Loucy (cell line): ENCODE measurements around the gene HECA.

ENCODE experiments used
- H2AFZ ChIP-seq: fragments of 200-600 bp; sonication (generic); 2 replicates; pipeline ENCODE4 v1.6.0; 2016; ENCODE audit warnings: antibody characterized with exemption, mild to moderate bottlenecking, low read length, moderate library complexity
- H3F3A ChIP-seq: fragments of 200-600 bp; 2 replicates; pipeline ENCODE4 v1.6.0; 2016; ENCODE audit warnings: antibody characterized with exemption, low read depth, mild to moderate bottlenecking
- H3K27me3 ChIP-seq: fragments of 200-600 bp; sonication (generic); 2 replicates; pipeline ENCODE4 v1.6.1; 2014; ENCODE audit warnings: low read length, mild to moderate bottlenecking; ENCODE audit not compliant: insufficient read depth, poor library complexity, severe bottlenecking
- H3K36me3 ChIP-seq: fragments of 200-600 bp; sonication (generic); 2 replicates; pipeline ENCODE4 v1.6.1; 2016; ENCODE audit warnings: low read length; ENCODE audit not compliant: insufficient read depth
- H3K4me1 ChIP-seq: fragments of 200-600 bp; sonication (generic); 2 replicates; pipeline ENCODE4 v1.5.1; 2014; ENCODE audit warnings: low read length, mild to moderate bottlenecking; ENCODE audit not compliant: insufficient read depth, poor library complexity, severe bottlenecking
- H3K4me2 ChIP-seq: fragments of 200-600 bp; sonication (generic); 2 replicates; pipeline ENCODE4 v1.6.0; 2014; ENCODE audit warnings: antibody characterized with exemption, low read length, low read depth, mild to moderate bottlenecking; ENCODE audit not compliant: poor library complexity, severe bottlenecking
- H3K4me3 ChIP-seq: fragments of 200-600 bp; sonication (generic); 2 replicates; pipeline ENCODE4 v1.5.1; 2014; ENCODE audit warnings: low read length, mild to moderate bottlenecking, mixed read lengths; ENCODE audit not compliant: poor library complexity, severe bottlenecking
- H3K79me2 ChIP-seq: fragments of 200-600 bp; sonication (generic); 2 replicates; pipeline ENCODE4 v1.6.1; 2014; ENCODE audit warnings: low read length; ENCODE audit not compliant: insufficient read depth
- H3K9ac ChIP-seq: fragments of 200-600 bp; sonication (generic); 2 replicates; pipeline ENCODE4 v1.6.0; 2014; ENCODE audit warnings: mild to moderate bottlenecking, low read depth, low read length, moderate library complexity; ENCODE audit not compliant: poor library complexity, severe bottlenecking
- H3K9me2 ChIP-seq: fragments of 200-600 bp; sonication (generic); replicated peaks from 2 replicates; pipeline ENCODE4 v1.6.1; 2016; ENCODE audit warnings: low read depth, low read length, mixed read lengths
- H3K9me3 ChIP-seq: fragments of 200-600 bp; sonication (generic); 2 replicates; pipeline ENCODE4 v1.6.1; 2014; ENCODE audit warnings: mild to moderate bottlenecking, antibody characterized with exemption, low read length, low read depth; ENCODE audit not compliant: insufficient read depth
- H4K20me1 ChIP-seq: fragments of 200-600 bp; sonication (generic); 2 replicates; pipeline ENCODE4 v1.6.0; 2014; ENCODE audit warnings: antibody characterized with exemption, low read length, mild to moderate bottlenecking; ENCODE audit not compliant: insufficient read depth, poor library complexity, severe bottlenecking
- EZH2phosphoT487 ChIP-seq: fragments of 200-600 bp; IDR thresholded peaks from 2 replicates; pipeline ENCODE4 v1.6.1; 2018; ENCODE audit warnings: antibody characterized with exemption, mild to moderate bottlenecking, moderate library complexity, borderline replicate concordance
- TF ChIP-seq, protein P1 (sequence below): fragments of 200-600 bp; sonication (generic); conservative IDR thresholded peaks from 2 replicates; pipeline ENCODE4 v1.5.1; 2014; ENCODE audit warnings: mild to moderate bottlenecking, antibody characterized with exemption, low read length

The HECA gene

DNA sequence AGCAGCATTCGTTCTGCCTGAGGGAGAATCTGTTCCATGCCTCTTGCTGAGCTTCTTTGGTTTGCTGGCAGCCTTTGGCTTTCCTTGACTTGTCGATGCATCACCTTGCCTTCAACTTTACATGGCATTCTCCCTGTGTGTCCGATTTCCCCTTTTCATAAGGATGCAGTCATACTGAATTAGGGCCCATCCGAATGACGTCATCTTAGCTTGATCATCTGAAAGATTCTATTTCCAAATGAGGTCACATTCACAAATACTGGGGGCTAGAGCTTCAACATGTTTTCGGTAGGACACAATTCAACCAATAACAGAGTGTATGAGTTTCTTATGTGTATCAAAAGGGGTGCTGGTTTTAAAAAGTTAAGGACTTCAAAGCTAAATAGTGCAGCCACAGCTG, 27.8 kb upstream of the HECA start:
- Histone ChIP-seq H3K27me3 (no peaks in the 10 kb centered on the region), H3K9me3 (no peaks in the 10 kb centered on the region), H3F3A (no peaks in the 10 kb centered on the region), H3K4me1 (no peaks in the 10 kb centered on the region), H4K20me1 (no peaks in the 10 kb centered on the region), H3K4me2 (no peak overlapping the region), H3K36me3 (no peaks in the 10 kb centered on the region), H3K79me2 (no peaks in the 10 kb centered on the region), H3K9me2 (no peaks in the 10 kb centered on the region), H2AFZ (no peak overlapping the region), H3K9ac (no peak overlapping the region), H3K4me3 (no peak overlapping the region)
- TF ChIP-seq EZH2phosphoT487 = no peak
- TF ChIP-seq, protein P1, sequence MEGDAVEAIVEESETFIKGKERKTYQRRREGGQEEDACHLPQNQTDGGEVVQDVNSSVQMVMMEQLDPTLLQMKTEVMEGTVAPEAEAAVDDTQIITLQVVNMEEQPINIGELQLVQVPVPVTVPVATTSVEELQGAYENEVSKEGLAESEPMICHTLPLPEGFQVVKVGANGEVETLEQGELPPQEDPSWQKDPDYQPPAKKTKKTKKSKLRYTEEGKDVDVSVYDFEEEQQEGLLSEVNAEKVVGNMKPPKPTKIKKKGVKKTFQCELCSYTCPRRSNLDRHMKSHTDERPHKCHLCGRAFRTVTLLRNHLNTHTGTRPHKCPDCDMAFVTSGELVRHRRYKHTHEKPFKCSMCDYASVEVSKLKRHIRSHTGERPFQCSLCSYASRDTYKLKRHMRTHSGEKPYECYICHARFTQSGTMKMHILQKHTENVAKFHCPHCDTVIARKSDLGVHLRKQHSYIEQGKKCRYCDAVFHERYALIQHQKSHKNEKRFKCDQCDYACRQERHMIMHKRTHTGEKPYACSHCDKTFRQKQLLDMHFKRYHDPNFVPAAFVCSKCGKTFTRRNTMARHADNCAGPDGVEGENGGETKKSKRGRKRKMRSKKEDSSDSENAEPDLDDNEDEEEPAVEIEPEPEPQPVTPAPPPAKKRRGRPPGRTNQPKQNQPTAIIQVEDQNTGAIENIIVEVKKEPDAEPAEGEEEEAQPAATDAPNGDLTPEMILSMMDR = no peak

DNA sequence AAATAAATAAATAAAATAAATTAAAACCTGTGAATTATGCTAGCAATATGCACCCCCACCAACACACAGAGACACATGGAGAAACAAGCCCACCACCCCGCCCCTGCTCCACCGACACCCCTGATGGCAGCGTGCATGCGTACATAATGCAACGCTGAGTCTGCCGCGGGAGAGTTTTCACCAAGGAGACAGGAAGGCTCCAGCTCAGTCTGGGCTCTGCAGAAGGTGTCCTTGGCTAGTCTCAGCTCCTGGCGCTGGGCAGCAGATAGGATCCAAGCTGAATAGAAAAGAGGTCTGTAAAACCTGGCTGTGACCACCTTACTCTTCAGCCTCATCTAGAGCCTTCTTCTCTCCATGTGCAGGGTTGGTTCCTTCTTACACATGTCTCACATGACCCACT, 26.5 kb upstream of the HECA start:
- H3K4me2 ChIP-seq = no peak overlapping the region
- no peak overlapping the region for H2AFZ ChIP-seq
- no peaks in the 10 kb centered on the region for H3F3A ChIP-seq
- H3K9me3 ChIP-seq = no peaks in the 10 kb centered on the region
- no peaks in the 10 kb centered on the region for H3K79me2 ChIP-seq
- H3K4me1 ChIP-seq = peaks cover 11% of the 10 kb centered on the region
- no peaks in the 10 kb centered on the region for H3K9me2 ChIP-seq
- no peaks in the 10 kb centered on the region for H3K27me3 ChIP-seq
- H3K36me3 ChIP-seq = no peaks in the 10 kb centered on the region
- no peak overlapping the region for H3K4me3 ChIP-seq
- H3K9ac ChIP-seq = no peak overlapping the region
- TF ChIP-seq EZH2phosphoT487 = no peak
- H4K20me1 ChIP-seq = no peaks in the 10 kb centered on the region

DNA sequence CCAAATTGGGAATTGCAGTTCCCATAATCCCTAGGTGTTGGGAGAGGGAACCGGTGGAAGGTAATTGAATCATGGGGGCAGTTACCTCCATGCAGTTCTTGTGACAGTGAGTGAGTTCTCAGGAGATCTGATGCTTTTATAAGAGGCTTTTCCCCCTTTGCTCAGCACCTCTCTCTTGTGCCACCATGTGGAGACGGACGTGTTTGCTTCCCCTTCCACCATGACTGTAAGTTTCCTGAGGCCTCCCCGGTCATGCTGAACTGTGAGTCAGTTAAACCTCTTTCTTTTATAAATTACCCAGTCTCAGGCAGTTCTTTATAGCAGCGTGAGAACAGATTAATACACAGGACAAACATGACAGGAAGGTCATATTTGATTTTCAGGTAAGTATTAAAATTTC, 25.3 kb upstream of the HECA start:
- Histone ChIP-seq H3K9ac (no peak overlapping the region), H3K9me2 (no peaks in the 10 kb centered on the region), H3K4me3 (no peak overlapping the region), H2AFZ (no peak overlapping the region), H3K79me2 (no peaks in the 10 kb centered on the region), H3K27me3 (no peaks in the 10 kb centered on the region), H3F3A (no peaks in the 10 kb centered on the region), H3K9me3 (no peaks in the 10 kb centered on the region), H3K4me2 (no peak overlapping the region), H3K4me1 (peaks cover 18% of the 10 kb centered on the region), H3K36me3 (no peaks in the 10 kb centered on the region), H4K20me1 (no peaks in the 10 kb centered on the region)
- TF ChIP-seq, protein P1 = peak; percentile 60
- no peak for TF ChIP-seq EZH2phosphoT487

DNA sequence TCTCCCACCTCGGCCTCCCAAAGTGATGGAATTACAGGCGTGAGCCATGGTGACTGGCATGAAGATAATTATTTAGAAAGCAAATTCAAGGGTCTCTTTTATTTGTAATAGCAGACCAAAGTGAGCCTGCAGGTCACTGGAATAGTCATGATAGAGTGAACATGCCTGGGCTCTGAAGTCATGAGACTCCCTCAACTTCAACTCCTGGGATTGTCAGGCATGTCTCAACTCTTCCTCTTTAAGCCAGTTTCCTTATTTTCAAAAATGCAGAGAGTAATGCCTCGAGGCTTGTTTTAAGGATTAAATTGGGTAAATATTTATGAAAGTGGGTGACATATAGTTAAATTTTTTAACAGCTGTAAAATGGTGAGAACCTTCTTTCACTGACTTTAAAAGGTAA, 22.7 kb upstream of the HECA start:
- Histone ChIP-seq H3K4me3 (no peak overlapping the region), H3K27me3 (no peaks in the 10 kb centered on the region), H4K20me1 (no peaks in the 10 kb centered on the region), H3F3A (no peaks in the 10 kb centered on the region), H3K9me3 (no peaks in the 10 kb centered on the region), H3K36me3 (no peaks in the 10 kb centered on the region), H3K4me1 (peaks cover 18% of the 10 kb centered on the region), H2AFZ (no peak overlapping the region), H3K79me2 (no peaks in the 10 kb centered on the region), H3K9me2 (no peaks in the 10 kb centered on the region), H3K9ac (no peak overlapping the region), H3K4me2 (peak overlapping the region; percentile 66)
- TF ChIP-seq, protein P1 = no peak
- TF ChIP-seq EZH2phosphoT487 = no peak
